GM23248 (cell line): ENCODE results near the gene HAPLN2. TPM values are rescaled to one million over a fixed set of nuclear protein-coding genes. Genes with fewer than 3 reads are reported as not detected.

Source experiments
- DNase-seq: peaks from one replicate; pipeline ENCODE4 v3.0.0-alpha.2; 2015
- H2AFZ ChIP-seq: fragments of 200-600 bp; sonication (generic); 2 replicates; pipeline ENCODE4 v1.6.1; 2016; ENCODE audit warnings: antibody characterized with exemption
- H3F3A ChIP-seq: fragments of 200-600 bp; sonication (generic); 2 replicates; pipeline ENCODE4 v1.6.1; 2016; ENCODE audit warnings: mild to moderate bottlenecking, antibody characterized with exemption, mixed run types; ENCODE audit not compliant: insufficient read depth
- H3K27ac ChIP-seq: fragments of 200-600 bp; sonication (generic); 2 replicates; pipeline ENCODE4 v1.5.1; 2016; ENCODE audit warnings: mild to moderate bottlenecking
- H3K27me3 ChIP-seq: fragments of 200-600 bp; sonication (generic); replicated peaks from 2 replicates; pipeline ENCODE4 v1.6.1; 2016; ENCODE audit warnings: mild to moderate bottlenecking; ENCODE audit not compliant: insufficient read depth
- H3K36me3 ChIP-seq: fragments of 200-600 bp; sonication (generic); 2 replicates; pipeline ENCODE4 v1.6.1; 2016; ENCODE audit warnings: low read depth, mild to moderate bottlenecking
- H3K4me1 ChIP-seq: fragments of 200-600 bp; sonication (generic); 2 replicates; pipeline ENCODE4 v1.6.1; 2016; ENCODE audit warnings: mild to moderate bottlenecking; ENCODE audit not compliant: insufficient read depth
- H3K4me2 ChIP-seq: fragments of 200-600 bp; sonication (generic); one replicate; pipeline ENCODE4 v1.6.1; 2016; ENCODE audit warnings: mild to moderate bottlenecking; ENCODE audit not compliant: unreplicated experiment
- H3K4me3 ChIP-seq: fragments of 200-600 bp; sonication (generic); 2 replicates; pipeline ENCODE4 v1.5.1; 2016; ENCODE audit warnings: mild to moderate bottlenecking
- H3K79me2 ChIP-seq: fragments of 200-600 bp; sonication (generic); 2 replicates; pipeline ENCODE4 v1.6.1; 2016; ENCODE audit warnings: mild to moderate bottlenecking; ENCODE audit not compliant: insufficient read depth
- H3K9ac ChIP-seq: fragments of 200-600 bp; sonication (generic); 2 replicates; pipeline ENCODE4 v1.6.1; 2016; ENCODE audit warnings: mild to moderate bottlenecking
- H3K9me2 ChIP-seq: fragments of 200-600 bp; sonication (generic); 2 replicates; pipeline ENCODE4 v1.6.1; 2016; ENCODE audit warnings: mixed run types, mild to moderate bottlenecking, moderate library complexity; ENCODE audit not compliant: insufficient read depth
- H3K9me3 ChIP-seq: fragments of 200-600 bp; sonication (generic); one replicate; pipeline ENCODE4 v1.6.1; 2017; ENCODE audit warnings: low read depth
- H4K20me1 ChIP-seq: fragments of 200-600 bp; sonication (generic); 2 replicates; pipeline ENCODE4 v1.6.0; 2016; ENCODE audit not compliant: insufficient read depth
- EZH2 ChIP-seq: fragments of 200-600 bp; sonication (generic); IDR thresholded peaks from 2 replicates; pipeline ENCODE4 v1.6.1; 2018; ENCODE audit warnings: antibody characterized with exemption, mild to moderate bottlenecking; ENCODE audit not compliant: insufficient read depth, poor library complexity, severe bottlenecking
- EZH2phosphoT487 ChIP-seq: fragments of 200-600 bp; sonication (generic); IDR thresholded peaks from 2 replicates; pipeline ENCODE4 v1.6.1; 2018; ENCODE audit warnings: antibody characterized with exemption, moderate library complexity, mild to moderate bottlenecking, low read depth; ENCODE audit not compliant: insufficient read depth
- WGBS, 2 experiments: methylation state at CpG; one replicate each; pipeline ENCODE4 v1.1.6; 2015 to 2017; ENCODE audit warnings: low lambda C conversion rate in 2 of 2, low coverage in 1 of 2; ENCODE audit errors: missing lambda C conversion rate in 2 of 2; 5-methylcytosine and 5-hydroxymethylcytosine counted together
- in situ Hi-C: fragments of 300-500 bp; cut with MboI; formaldehyde crosslinking; loops from 2 replicates; pipeline ENCODE4 v1.15.0; 2020
- polyA plus RNA-seq: library from polyadenylated mRNA; unstranded; fragments of >200 nt; fragmentation: Nextera tagmentation; extraction: Ambion mirVana; gene quantifications from 2 replicates; pipeline ENCODE4 v1.2.1, GENCODE V29; 2016
- total RNA-seq: library from RNA; depleted of rRNA; stranded (reverse); fragments of >200 nt; shearing (Covaris generic); gene quantifications from 2 replicates; pipeline ENCODE4 v1.2.3, GENCODE V29; 2014

HAPLN2 gene
- total and polyA plus RNA-seq, 2 experiments from 2014 or later = not detected

DNA sequence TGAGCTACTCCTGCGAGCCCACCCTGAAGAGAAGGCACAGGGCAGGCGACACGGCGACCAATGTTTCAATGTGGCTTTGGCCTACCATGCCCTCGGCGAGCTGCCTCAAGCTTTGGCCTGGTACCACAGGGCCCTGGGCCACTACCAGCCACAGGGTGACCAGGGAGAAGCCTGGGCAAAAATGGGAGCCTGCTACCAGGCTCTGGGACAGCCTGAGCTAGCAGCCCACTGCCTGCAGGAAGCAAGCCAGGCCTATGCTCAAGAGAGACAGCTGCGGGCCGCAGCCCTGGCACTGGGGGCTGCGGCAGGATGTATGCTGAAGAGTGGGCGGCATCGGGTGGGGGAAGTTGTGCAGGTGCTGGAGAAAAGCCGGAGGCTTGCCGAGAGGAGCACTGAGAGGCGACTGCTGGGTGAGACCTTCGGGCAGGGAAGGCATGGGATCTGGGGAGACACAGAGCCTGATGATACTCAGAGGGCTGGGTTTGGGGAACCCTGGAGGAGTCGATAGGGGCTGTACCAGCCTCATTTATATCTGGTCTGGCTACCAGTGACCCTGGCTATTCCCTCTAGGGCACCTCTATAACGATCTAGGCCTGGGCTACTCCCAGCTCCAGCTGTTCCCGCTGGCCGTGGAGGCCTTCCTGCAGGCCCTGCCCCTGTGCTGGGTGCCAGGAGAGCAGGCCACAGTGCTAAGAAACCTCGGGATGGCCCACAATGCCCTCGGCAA, 37.4 kb upstream of the HAPLN2 start:
- H3F3A ChIP-seq = no peaks in the 10 kb centered on the region
- no peaks in the 10 kb centered on the region for H3K36me3 ChIP-seq
- in situ Hi-C loops = no loop called here
- H3K4me1 ChIP-seq = no peaks in the 10 kb centered on the region
- no peak for DNase-seq
- no peaks in the 10 kb centered on the region for H3K79me2 ChIP-seq
- H4K20me1 ChIP-seq = no peaks in the 10 kb centered on the region
- H3K9me2 ChIP-seq = no peaks in the 10 kb centered on the region
- no peak overlapping the region for H2AFZ ChIP-seq
- no peak overlapping the region for H3K4me2 ChIP-seq
- H3K27me3 ChIP-seq = no peaks in the 10 kb centered on the region
- no peaks in the 10 kb centered on the region for H3K9me3 ChIP-seq
- WGBS, 2 experiments = 68 to 73% methylated on average over 21 of the region's 21 CpGs
- H3K27ac ChIP-seq = no peak overlapping the region
- TF ChIP-seq EZH2phosphoT487 (no peak), EZH2 (no peak)
- H3K4me3 ChIP-seq = no peak overlapping the region
- H3K9ac ChIP-seq = no peak overlapping the region

DNA sequence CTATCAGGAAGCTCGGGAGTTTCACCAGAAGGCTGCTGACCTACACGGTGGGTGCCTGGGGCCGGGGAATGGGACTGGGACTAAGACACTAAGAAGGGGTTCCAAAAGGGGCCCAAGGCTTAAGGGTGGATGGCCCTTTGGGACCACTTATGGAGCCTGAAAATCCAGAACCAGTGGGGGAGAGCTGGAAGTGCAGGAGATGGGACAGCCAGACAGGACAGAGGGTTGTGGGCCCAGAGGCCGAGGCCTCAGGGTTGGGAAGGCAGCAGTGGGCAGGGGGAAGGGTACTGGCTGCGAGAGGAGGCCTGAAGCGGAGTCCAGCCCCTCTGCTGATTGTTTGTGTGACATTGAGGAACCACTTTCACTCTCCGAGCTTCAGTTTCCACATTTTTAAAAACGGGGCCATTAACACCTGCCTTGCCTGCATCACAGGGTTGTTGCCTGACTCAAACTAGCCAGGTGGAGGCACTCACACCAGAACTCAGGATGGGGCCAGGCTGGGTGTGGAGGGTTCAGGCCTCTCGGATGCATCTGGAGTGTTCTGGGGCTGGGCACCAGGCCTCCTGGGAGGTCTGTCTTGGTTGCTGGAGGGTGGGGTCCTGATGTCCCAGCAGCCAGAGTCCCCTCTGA, 36.7 kb upstream of the HAPLN2 start:
- WGBS, 2 experiments = 65% methylated on average over 9 of the region's 9 CpGs
- no peak for DNase-seq
- H3K36me3 ChIP-seq = no peaks in the 10 kb centered on the region
- no peaks in the 10 kb centered on the region for H3K27me3 ChIP-seq
- H3K4me2 ChIP-seq = no peak overlapping the region
- TF ChIP-seq EZH2phosphoT487 (no peak), EZH2 (no peak)
- no peaks in the 10 kb centered on the region for H3K79me2 ChIP-seq
- in situ Hi-C loops = no loop called here
- no peak overlapping the region for H3K9ac ChIP-seq
- H3K4me3 ChIP-seq = no peak overlapping the region
- no peaks in the 10 kb centered on the region for H3K4me1 ChIP-seq
- no peak overlapping the region for H2AFZ ChIP-seq
- no peaks in the 10 kb centered on the region for H4K20me1 ChIP-seq
- H3F3A ChIP-seq = no peaks in the 10 kb centered on the region
- H3K9me2 ChIP-seq = no peaks in the 10 kb centered on the region
- no peaks in the 10 kb centered on the region for H3K9me3 ChIP-seq
- no peak overlapping the region for H3K27ac ChIP-seq

DNA sequence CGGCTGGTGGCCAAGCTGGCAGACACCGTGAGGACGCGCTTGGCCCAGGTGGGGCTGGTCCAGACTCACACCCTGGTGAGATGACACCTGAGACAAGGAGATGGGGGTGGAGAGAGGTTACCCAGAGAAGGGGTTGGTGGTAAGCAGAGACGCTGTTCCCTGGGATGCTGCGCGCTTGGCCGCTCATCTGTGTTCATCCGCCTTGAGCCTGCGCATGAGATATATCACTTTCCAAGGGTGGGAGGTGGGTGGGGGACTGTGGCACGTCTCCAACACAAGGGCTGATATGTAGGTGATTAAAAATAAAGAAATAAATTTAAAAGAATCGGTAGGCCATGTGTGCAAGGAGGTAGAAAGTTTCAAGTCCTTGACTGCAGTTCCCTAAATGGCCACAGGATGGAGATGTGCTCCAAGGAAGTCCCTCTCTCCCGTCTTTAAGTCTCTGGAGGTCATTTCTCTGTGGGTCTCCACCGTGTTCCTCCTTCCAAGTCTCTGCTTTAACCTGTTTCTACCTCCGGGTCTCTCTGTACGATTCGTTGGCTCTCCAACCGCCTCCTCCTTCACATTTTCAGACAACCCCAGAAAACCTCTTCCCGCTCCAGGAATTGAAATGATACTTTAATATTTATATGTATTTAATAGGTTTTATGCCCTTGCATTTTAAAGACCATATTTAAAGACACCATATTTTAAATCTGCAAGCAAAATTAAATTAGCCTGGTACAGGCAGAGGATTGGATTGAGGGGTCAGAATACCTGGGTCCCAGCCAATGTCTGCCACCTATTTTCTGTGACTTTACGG, 35.2 kb upstream of the HAPLN2 start:
- Histone ChIP-seq H3K9me2 (no peaks in the 10 kb centered on the region), H3K4me2 (no peak overlapping the region), H3F3A (no peaks in the 10 kb centered on the region), H4K20me1 (no peaks in the 10 kb centered on the region), H3K4me3 (no peak overlapping the region), H3K9ac (no peak overlapping the region), H2AFZ (no peak overlapping the region; the same call in 1 of the 2 replicates), H3K27ac (no peak overlapping the region), H3K27me3 (no peaks in the 10 kb centered on the region), H3K9me3 (no peaks in the 10 kb centered on the region), H3K36me3 (no peaks in the 10 kb centered on the region), H3K4me1 (no peaks in the 10 kb centered on the region), H3K79me2 (no peaks in the 10 kb centered on the region)
- WGBS, 2 experiments = 47 to 48% methylated on average over 20 of the region's 20 CpGs
- DNase-seq = peak; percentile 77
- in situ Hi-C loops = no loop called here
- no peak for TF ChIP-seq EZH2
- no peak for TF ChIP-seq EZH2phosphoT487

DNA sequence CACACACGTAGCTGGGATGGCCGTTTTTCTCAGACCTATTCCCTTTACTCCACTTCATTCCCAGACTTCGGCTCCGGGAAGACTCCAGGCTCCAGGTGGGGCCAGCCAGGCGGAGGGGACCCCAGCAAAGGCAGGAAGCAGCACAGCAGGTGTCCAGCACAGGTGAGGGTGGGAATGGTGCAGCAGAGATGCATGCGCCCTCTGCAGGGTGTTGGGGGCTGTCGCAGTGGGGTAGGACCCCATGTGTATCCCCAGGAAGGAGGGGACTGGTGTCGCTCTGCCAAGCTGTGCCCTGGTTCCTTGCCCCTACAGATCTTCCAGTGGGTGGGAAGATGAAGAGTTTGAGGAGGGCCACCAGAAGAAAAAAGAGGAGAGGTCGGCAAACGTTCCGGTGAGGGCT, 34.4 kb upstream of the HAPLN2 start:
- Histone ChIP-seq H3K27ac (no peak overlapping the region), H3K36me3 (no peaks in the 10 kb centered on the region), H3K27me3 (no peaks in the 10 kb centered on the region), H3K4me1 (no peaks in the 10 kb centered on the region), H3F3A (no peaks in the 10 kb centered on the region), H4K20me1 (no peaks in the 10 kb centered on the region), H3K79me2 (no peaks in the 10 kb centered on the region), H3K9me2 (no peaks in the 10 kb centered on the region), H3K9me3 (no peaks in the 10 kb centered on the region), H2AFZ (no peak overlapping the region), H3K4me2 (no peak overlapping the region), H3K9ac (no peak overlapping the region), H3K4me3 (no peak overlapping the region)
- in situ Hi-C loops = no loop called here
- no peak for TF ChIP-seq EZH2
- no peak for TF ChIP-seq EZH2phosphoT487
- no peak for DNase-seq
- WGBS, 2 experiments = 26 to 29% methylated on average over 11 of the region's 11 CpGs
